Coronary artery (tissue), 2 donors: ENCODE data around the gene LRRC8B.
"Not testable (repeated sequence)": the region's sequence is repeated elsewhere in the genome, so short reads cannot be mapped to it uniquely, and the experiment has no call there.

Source experiments
- DNase-seq: peaks from one replicate; pipeline ENCODE4 v3.0.0-alpha.2; 2017; ENCODE audit warnings: low spot score
- H3K27ac ChIP-seq, 2 donors: fragments of 200-600 bp; sonication (generic); one replicate each; pipeline ENCODE4 v1.5.1; 2016 to 2019
- H3K4me3 ChIP-seq: fragments of 200-600 bp; sonication (generic); 2 replicates; pipeline ENCODE4 v1.5.1; 2016; ENCODE audit warnings: mild to moderate bottlenecking, moderate library complexity
- TF ChIP-seq, protein P1 (sequence below): fragments of 200-600 bp; sonication (generic); IDR thresholded peaks from one replicate; pipeline ENCODE4 v1.5.1; 2019; ENCODE audit warnings: antibody characterized with exemption

The LRRC8B gene

DNA sequence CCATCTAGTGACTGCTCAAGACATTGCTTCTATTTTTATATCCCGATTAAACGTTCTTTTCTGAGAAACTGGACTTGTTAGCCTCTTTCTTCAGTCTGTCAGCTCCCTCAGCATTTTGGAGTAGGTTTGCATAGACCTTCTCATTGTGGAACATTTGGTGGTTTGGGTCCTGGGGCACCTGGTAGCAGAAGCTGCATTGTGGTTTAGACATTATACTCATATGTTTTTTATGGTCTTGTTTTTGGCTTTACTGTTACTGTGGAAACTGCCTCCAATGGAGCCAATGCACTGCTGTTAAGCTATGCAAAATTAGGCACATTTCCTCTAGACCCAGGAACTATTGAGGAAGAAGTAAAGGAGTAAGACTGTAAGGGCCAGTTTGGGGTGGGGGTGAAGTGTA, 36.7 kb upstream of the LRRC8B start:
- H3K27ac ChIP-seq = no peak overlapping the region
- TF ChIP-seq, protein P1, sequence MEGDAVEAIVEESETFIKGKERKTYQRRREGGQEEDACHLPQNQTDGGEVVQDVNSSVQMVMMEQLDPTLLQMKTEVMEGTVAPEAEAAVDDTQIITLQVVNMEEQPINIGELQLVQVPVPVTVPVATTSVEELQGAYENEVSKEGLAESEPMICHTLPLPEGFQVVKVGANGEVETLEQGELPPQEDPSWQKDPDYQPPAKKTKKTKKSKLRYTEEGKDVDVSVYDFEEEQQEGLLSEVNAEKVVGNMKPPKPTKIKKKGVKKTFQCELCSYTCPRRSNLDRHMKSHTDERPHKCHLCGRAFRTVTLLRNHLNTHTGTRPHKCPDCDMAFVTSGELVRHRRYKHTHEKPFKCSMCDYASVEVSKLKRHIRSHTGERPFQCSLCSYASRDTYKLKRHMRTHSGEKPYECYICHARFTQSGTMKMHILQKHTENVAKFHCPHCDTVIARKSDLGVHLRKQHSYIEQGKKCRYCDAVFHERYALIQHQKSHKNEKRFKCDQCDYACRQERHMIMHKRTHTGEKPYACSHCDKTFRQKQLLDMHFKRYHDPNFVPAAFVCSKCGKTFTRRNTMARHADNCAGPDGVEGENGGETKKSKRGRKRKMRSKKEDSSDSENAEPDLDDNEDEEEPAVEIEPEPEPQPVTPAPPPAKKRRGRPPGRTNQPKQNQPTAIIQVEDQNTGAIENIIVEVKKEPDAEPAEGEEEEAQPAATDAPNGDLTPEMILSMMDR = no peak

GRCh38 chr1:89489047-89489729, 35.4 kb upstream of the LRRC8B start:
- TF ChIP-seq, protein P1 = no peak
- Histone ChIP-seq H3K4me3 (no peak overlapping the region), H3K27ac (no peak overlapping the region)
- DNase-seq = no peak

More for the DNA sequence above, 36.7 kb upstream of the LRRC8B start:
- DNase-seq = no peak
- H3K4me3 ChIP-seq = no peak overlapping the region

DNA sequence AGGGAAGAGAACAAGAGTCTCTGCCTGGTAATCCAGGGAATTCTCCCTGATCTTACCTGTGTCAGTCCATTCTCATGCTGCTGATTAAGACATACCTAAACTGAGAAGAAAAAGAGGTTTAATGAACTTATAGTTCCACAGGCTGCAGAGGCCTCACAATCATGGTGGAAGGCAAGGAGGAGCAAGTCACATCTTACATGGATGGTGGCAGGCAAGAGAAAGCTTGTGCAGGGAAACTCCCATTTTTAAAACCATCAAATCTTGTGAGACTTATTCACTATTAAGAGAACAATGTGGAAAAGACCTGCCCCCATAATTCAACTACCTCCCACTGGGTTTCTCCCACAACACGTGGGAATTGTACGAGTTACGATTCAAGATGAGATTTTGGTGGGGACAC, 34.2 kb upstream of the LRRC8B start:
- no peak for DNase-seq
- no peak overlapping the region for H3K4me3 ChIP-seq
- TF ChIP-seq, protein P1 = no peak
- H3K27ac ChIP-seq = no peak overlapping the region

- Histone ChIP-seq H3K4me3 (no peak overlapping the region), H3K27ac (no peak overlapping the region)
- DNase-seq = no peak
- TF ChIP-seq, protein P1 = no peak
These were observed 25.3 kb upstream of the LRRC8B start for GRCh38 chr1:89499320-89499719.

DNA sequence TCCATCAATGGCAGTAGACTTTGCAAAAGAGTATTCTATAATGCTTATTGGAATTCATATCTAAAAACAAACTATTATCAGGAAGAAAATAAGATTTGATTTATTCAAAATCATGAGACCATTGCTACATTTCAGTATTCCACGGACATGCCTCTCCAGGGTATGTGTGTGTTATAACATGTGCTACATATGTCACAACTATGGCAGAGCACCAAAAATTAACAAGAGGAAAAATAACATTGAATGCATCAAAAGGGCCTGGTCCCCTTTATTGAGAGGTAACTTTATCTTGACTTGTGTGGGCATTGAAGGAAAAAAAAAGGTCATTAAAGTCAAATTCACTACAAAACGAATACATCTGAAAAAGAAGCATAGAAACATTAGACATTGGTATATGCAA, 22.6 kb upstream of the LRRC8B start:
- TF ChIP-seq, protein P1 = no peak
- Histone ChIP-seq H3K4me3 (no peak overlapping the region), H3K27ac (no peak overlapping the region)
- no peak for DNase-seq

- no peak for DNase-seq
- no peak overlapping the region for H3K27ac ChIP-seq
- no peak overlapping the region for H3K4me3 ChIP-seq
- TF ChIP-seq, protein P1 = no peak
These were observed 21.7 kb upstream of the LRRC8B start for GRCh38 chr1:89502895-89503294.

DNA sequence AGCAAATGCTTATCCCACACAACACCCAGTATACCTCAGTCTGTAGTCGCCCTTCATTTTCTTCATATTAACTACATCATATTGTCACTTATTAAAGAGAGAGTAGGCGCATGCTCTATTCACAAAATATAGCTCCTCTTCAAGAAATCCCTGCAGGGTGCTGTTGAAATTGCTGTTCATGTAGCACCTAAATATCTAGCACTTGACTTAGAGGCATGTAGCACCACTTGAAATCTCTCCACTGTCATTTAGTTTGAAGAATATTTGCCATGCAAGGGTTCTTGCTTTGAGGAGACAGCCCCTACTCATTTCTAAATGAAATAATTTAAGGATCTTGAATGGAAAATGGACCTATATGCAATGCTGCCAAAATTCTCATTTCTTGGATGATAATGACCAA, 20.9 kb upstream of the LRRC8B start:
- TF ChIP-seq, protein P1 = no peak
- DNase-seq = no peak
- Histone ChIP-seq H3K27ac (no peak overlapping the region), H3K4me3 (no peak overlapping the region)

DNA sequence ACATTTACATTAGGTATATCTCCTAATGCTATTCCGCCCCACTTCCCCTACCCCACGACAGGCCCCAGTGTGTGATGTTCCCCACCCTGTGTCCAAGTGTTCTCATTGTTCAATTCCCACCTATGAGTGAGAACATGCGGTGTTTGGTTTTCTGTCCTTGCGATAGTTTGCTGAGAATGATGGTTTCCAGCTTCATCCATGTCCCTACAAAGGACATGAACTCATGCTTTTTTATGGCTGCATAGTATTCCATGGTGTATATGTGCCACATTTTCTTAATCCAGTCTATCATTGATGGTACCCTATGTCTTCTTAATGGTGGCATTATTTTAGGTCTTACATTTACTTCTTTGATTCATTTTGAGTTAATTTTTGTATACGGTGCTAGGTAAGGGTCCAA, 14.6 kb upstream of the LRRC8B start:
- DNase-seq, H3K27ac ChIP-seq: not testable (repeated sequence)

More for the DNA sequence above, 14.6 kb upstream of the LRRC8B start:
- not testable (repeated sequence) for H3K4me3 ChIP-seq
